Uterus (tissue), 2 donors: ENCODE results near the gene CPED1.

Experiments
- POLR2A ChIP-seq, 2 donors: fragments of 450-650 bp; IDR thresholded peaks; one replicate each; pipeline ENCODE4 v1.6.1; 2016; ENCODE audit warnings: antibody characterized with exemption in 2 of 2, mild to moderate bottlenecking in 1 of 2, moderate library complexity in 1 of 2
- TF ChIP-seq, protein P1 (sequence below), 4 experiments: fragments of 200-600 bp in 2 of 4; fragments of 450-650 bp in 2 of 4; sonication (generic) in 2 of 4; IDR thresholded peaks; one replicate each; pipeline ENCODE4 v1.5.1; 2016 to 2019; ENCODE audit warnings: antibody characterized with exemption in 4 of 4, mild to moderate bottlenecking in 2 of 4, moderate library complexity in 1 of 4

DNA sequence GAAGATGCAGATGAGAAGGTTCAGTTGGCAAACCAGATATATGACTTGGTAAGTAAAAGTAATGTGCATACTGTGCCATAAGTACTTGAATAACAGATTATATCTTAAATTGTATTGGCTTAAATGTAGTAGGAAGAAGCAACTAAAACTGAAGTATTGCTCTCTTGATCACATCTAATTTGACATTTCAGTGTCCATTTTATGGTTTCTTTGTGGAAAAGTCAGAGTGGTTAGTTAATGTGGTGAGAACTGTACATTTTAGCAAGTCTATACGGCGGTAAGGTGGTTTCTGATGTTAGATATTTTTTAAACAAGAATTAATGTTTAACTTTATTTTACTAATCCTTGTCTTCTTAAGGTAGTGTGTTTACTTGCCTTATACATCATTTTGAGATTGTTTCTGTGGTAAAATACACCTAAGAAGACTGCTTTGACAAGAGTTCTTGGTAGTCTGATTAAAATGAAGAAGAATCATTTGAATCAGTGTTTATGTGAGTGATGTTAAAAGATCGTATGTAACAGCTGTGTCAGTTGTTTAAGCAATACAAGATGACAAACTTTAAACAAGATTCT lies 32.8 kb upstream of the CPED1 start:
- TF ChIP-seq POLR2A (IDR thresholded peaks at IDR 0.05), result no peak
- TF ChIP-seq, protein P1, sequence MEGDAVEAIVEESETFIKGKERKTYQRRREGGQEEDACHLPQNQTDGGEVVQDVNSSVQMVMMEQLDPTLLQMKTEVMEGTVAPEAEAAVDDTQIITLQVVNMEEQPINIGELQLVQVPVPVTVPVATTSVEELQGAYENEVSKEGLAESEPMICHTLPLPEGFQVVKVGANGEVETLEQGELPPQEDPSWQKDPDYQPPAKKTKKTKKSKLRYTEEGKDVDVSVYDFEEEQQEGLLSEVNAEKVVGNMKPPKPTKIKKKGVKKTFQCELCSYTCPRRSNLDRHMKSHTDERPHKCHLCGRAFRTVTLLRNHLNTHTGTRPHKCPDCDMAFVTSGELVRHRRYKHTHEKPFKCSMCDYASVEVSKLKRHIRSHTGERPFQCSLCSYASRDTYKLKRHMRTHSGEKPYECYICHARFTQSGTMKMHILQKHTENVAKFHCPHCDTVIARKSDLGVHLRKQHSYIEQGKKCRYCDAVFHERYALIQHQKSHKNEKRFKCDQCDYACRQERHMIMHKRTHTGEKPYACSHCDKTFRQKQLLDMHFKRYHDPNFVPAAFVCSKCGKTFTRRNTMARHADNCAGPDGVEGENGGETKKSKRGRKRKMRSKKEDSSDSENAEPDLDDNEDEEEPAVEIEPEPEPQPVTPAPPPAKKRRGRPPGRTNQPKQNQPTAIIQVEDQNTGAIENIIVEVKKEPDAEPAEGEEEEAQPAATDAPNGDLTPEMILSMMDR (IDR thresholded peaks at IDR 0.05), result no peak
